ENCODE measurements around the gene FAM180A. TPM values are rescaled to one million over a fixed set of nuclear protein-coding genes. Genes with fewer than 3 reads are reported as not detected.
"Not testable (repeated sequence)": the region's sequence is repeated elsewhere in the genome, so short reads cannot be mapped to it uniquely, and the experiment has no call there.

FAM180A gene
- total RNA-seq, 4 donors from 2014 or later, result 2.3 to 5.8 (median 4.9) TPM

DNA sequence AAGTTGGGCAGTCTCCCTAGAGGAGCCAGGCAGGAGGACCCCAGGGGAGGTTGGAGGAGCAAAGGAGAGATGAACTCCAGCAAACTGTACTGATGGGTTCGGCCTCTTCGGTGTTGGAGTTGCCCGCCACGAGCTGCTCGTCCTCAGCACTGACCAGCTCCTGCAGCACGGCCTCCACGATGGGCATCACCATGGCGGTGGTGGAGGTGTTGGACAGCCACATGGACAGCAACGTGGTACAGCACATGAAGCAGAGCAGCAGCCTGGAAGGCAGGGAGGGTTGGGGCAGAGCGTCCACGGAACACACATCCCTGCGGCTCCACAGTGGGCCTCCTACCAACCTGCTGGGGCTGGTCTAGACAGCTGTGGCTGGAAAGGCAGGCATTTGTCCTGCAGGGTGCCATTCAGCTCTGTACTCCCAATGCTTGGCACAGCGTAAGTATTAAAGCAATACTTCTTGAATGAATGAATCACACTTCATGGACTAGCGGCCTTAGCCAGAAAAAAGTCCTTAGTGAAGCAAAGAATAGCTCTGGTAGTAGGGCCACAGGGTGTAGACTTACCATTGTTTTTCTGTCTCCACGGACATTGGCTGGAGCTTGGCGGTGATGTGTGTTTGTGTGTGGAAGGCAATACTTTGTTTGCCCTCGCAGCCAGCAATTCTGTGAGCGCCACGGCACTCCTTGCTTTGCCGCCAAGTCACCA lies 42.4 kb downstream of the FAM180A start:
- Histone ChIP-seq H3K27ac (peak overlapping the region; percentile 80), H3K4me3 (no peak overlapping the region), H3K36me3 (no peaks in the 10 kb centered on the region), H3K4me1 (peaks cover 33% of the 10 kb centered on the region), H3K9me3 (no peaks in the 10 kb centered on the region), H3K27me3 (no peaks in the 10 kb centered on the region)
- DNase-seq (ENCODE audit: low spot score in 2 of 2), result no peak
- WGBS, result 70% methylated on average over 18 of the region's 20 CpGs
- TF ChIP-seq, protein P1, sequence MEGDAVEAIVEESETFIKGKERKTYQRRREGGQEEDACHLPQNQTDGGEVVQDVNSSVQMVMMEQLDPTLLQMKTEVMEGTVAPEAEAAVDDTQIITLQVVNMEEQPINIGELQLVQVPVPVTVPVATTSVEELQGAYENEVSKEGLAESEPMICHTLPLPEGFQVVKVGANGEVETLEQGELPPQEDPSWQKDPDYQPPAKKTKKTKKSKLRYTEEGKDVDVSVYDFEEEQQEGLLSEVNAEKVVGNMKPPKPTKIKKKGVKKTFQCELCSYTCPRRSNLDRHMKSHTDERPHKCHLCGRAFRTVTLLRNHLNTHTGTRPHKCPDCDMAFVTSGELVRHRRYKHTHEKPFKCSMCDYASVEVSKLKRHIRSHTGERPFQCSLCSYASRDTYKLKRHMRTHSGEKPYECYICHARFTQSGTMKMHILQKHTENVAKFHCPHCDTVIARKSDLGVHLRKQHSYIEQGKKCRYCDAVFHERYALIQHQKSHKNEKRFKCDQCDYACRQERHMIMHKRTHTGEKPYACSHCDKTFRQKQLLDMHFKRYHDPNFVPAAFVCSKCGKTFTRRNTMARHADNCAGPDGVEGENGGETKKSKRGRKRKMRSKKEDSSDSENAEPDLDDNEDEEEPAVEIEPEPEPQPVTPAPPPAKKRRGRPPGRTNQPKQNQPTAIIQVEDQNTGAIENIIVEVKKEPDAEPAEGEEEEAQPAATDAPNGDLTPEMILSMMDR (IDR thresholded peaks at IDR 0.05), result no peak
- no peak for TF ChIP-seq EP300 (IDR thresholded peaks at IDR 0.05)
- no peak for TF ChIP-seq POLR2AphosphoS5 (IDR thresholded peaks at IDR 0.05)
- TF ChIP-seq POLR2A (IDR thresholded peaks at IDR 0.05), result no peak

DNA sequence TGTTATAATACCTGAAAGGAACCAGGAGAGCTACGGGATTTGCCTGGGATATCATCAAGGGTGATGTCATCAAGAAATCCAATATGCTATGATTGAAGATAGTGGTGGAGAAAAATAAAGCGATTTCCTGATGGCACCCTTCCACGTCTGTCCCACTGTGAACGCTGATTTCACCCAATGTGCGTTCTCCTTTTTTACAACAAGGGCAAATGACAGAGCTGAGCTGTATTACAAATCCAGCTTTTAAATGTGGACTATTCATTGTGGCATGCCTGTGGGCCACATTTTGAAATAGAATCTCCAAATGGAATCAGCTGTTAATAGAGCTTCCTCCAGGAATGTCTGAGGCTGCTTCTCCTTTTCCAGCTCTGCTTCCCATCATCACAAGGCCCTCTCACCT lies 43.9 kb downstream of the FAM180A start:
- Histone ChIP-seq H3K27ac (no peak overlapping the region), H3K36me3 (no peaks in the 10 kb centered on the region)

DNA sequence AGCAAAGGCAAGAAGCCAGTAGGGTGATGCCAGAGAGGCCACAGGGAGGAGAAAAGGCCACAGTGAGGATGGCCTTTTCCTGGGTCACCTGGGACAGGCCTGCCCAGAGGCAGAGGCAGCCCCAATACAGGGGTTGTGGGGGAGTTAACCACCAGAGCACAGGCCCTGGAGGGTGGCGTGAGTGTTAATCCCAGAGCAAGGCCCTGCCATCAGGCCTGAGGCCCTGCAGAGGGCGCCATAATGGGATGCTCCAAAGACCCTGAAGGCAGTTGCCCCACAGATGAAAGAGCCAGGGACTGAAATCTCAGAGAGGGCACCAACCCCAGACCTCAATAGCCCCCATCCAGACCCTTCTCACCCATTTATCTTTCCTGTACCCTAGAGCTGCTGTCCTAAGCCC lies 44.5 kb downstream of the FAM180A start:
- 84% methylated on average over 2 of the region's 2 CpGs for WGBS

More for the DNA sequence above, 43.9 kb downstream of the FAM180A start:
- Histone ChIP-seq H3K27me3 (no peaks in the 10 kb centered on the region), H3K9me3 (no peaks in the 10 kb centered on the region), H3K4me3 (no peak overlapping the region), H3K4me1 (peaks cover 28% of the 10 kb centered on the region)
- no peak for DNase-seq (ENCODE audit: low spot score in 2 of 2)
- WGBS, result 65% methylated on average over 5 of the region's 5 CpGs
- TF ChIP-seq EP300 (IDR thresholded peaks at IDR 0.05) (no peak), POLR2AphosphoS5 (IDR thresholded peaks at IDR 0.05) (no peak), POLR2A (IDR thresholded peaks at IDR 0.05) (no peak)
- TF ChIP-seq, protein P1 (IDR thresholded peaks at IDR 0.05), result no peak

DNA sequence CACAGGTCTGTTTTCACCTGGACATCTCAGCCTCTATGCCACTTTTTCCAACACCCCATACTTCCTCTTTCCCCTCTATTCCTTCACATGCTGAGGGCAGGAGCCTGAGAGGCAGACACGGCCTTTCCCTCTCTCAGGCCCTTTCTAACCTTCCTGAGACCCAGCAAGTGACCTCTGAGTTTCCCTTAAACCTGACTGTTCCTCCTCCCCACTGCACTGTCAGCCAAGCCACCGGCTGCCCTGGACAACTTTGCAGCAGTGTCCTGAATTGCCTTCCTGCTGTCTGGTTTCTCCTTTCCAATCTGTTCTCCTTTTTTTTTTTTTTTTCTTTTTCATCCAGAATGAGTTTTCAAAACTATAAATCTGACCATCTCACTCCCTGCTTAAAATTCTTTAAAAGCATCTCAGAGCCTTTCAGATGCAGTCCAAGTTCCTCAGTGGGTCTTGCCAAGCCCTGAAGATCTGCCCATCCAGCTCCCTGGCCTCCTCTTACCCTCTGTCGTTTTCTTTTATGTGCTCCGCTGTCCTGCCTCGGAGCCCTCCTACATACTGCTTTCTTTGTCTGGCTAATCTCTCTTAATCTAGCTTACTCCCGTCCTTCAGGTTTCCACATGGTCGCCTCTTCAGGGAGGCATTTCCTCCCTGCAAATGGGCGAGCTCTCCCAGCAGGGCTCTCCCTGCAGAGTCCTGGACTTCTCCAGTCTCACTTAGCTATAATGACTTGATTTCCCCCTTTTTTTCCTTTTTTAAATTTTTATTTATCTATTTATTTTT lies 51.1 kb downstream of the FAM180A start:
- Histone ChIP-seq H3K36me3 (no peaks in the 10 kb centered on the region), H3K27ac (no peak overlapping the region), H3K9me3 (no peaks in the 10 kb centered on the region), H3K4me1 (no peaks in the 10 kb centered on the region), H3K4me3 (no peak overlapping the region), H3K27me3 (no peaks in the 10 kb centered on the region)
- no peak for DNase-seq (ENCODE audit: low spot score in 2 of 2)
- WGBS, result 55% methylated on average over 8 of the region's 8 CpGs
- TF ChIP-seq, protein P1 (IDR thresholded peaks at IDR 0.05), result no peak
- no peak for TF ChIP-seq EP300 (IDR thresholded peaks at IDR 0.05)
- no peak for TF ChIP-seq POLR2A (IDR thresholded peaks at IDR 0.05)
- TF ChIP-seq POLR2AphosphoS5 (IDR thresholded peaks at IDR 0.05), result no peak

More for the DNA sequence above, 44.5 kb downstream of the FAM180A start:
- H3K36me3 ChIP-seq, result no peaks in the 10 kb centered on the region
- no peak overlapping the region for H3K27ac ChIP-seq
- H3K9me3 ChIP-seq, result no peaks in the 10 kb centered on the region
- DNase-seq (ENCODE audit: low spot score in 2 of 2), result no peak
- no peak overlapping the region for H3K4me3 ChIP-seq
- peaks cover 28% of the 10 kb centered on the region for H3K4me1 ChIP-seq
- H3K27me3 ChIP-seq, result no peaks in the 10 kb centered on the region
- TF ChIP-seq, protein P1 (IDR thresholded peaks at IDR 0.05), result peak in 1 of 2 donors; percentile 6
- no peak for TF ChIP-seq POLR2A (IDR thresholded peaks at IDR 0.05)

DNA sequence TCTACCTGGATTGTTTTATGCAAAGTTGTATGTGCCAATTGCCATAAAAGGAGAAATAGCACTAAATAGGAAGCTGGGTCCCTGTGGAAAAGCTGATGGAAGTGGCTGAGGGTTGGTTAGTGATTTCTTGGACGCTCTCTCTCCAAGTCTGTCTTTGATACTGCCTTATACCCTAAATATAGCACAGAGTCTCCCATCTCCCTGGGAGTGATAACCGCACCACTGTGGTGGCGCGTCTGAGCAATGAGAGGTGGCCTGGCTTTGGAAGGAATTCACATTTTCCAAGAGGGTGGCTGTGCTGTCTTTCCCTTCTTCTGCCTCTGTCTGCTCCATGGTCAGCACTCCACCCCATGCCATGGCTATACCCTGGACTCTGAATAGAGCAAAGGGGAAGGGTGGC lies 55.1 kb downstream of the FAM180A start:
- no peak for TF ChIP-seq EP300 (IDR thresholded peaks at IDR 0.05)
- TF ChIP-seq, protein P1 (IDR thresholded peaks at IDR 0.05), result no peak
- TF ChIP-seq POLR2A (IDR thresholded peaks at IDR 0.05), result no peak
- TF ChIP-seq POLR2AphosphoS5 (IDR thresholded peaks at IDR 0.05), result no peak
- DNase-seq (ENCODE audit: low spot score in 2 of 2), result no peak
- Histone ChIP-seq H3K27me3 (no peaks in the 10 kb centered on the region), H3K4me3 (no peak overlapping the region), H3K27ac (no peak overlapping the region), H3K36me3 (peaks cover 4% of the 10 kb centered on the region), H3K4me1 (no peaks in the 10 kb centered on the region), H3K9me3 (no peaks in the 10 kb centered on the region)
- 90% methylated on average over 4 of the region's 4 CpGs for WGBS

DNA sequence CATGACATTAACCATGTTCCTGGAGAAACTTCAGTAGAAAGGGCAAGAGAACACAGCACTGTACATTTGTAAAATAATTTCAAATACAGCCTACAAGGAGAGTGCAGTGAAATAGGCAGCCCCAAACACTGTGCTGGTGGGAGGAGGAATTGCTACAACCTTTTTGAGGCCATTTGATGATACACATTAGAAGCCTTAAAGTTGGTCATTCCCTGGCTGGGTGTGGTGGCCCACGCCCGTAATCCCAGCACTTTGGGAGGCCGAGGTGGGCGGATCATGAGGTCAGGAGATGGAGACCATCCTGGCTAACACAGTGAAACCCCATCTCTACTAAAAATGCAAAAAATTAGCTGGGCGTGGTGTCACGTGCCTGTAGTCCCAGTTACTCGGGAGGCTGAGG lies 56.0 kb downstream of the FAM180A start:
- H3K36me3 ChIP-seq; H3K4me3 ChIP-seq; H3K27me3 ChIP-seq; DNase-seq (ENCODE audit: low spot score in 2 of 2); H3K9me3 ChIP-seq; H3K4me1 ChIP-seq; H3K27ac ChIP-seq: not testable (repeated sequence)
- 89% methylated on average over 7 of the region's 7 CpGs for WGBS
